ENCODE data around the gene CPNE8. TPM values are rescaled to one million over a fixed set of nuclear protein-coding genes. Genes with fewer than 3 reads are reported as not detected.

CPNE8 gene
- total RNA-seq, 1 donor from 2014 or later, result 1.7 TPM

GRCh38 chr12:38906482-38907200 lies 1.2 kb upstream of the CPNE8 start:
- peak; percentile 87 for DNase-seq (ENCODE audit: low spot score, unreplicated experiment)
- Mint-ChIP-seq H3K4me1 (ENCODE audit: low read depth) (peaks cover 16% of the 10 kb centered on the region), H3K4me3 (ENCODE audit: low read depth) (peak overlapping the region; percentile 87), H3K9me3 (ENCODE audit: low read depth) (no peaks in the 10 kb centered on the region), H3K36me3 (ENCODE audit: insufficient read depth) (no peaks in the 10 kb centered on the region), H3K27ac (peak overlapping the region; percentile 90), H3K27me3 (peaks cover 24% of the 10 kb centered on the region)
- TF ChIP-seq, protein P1, sequence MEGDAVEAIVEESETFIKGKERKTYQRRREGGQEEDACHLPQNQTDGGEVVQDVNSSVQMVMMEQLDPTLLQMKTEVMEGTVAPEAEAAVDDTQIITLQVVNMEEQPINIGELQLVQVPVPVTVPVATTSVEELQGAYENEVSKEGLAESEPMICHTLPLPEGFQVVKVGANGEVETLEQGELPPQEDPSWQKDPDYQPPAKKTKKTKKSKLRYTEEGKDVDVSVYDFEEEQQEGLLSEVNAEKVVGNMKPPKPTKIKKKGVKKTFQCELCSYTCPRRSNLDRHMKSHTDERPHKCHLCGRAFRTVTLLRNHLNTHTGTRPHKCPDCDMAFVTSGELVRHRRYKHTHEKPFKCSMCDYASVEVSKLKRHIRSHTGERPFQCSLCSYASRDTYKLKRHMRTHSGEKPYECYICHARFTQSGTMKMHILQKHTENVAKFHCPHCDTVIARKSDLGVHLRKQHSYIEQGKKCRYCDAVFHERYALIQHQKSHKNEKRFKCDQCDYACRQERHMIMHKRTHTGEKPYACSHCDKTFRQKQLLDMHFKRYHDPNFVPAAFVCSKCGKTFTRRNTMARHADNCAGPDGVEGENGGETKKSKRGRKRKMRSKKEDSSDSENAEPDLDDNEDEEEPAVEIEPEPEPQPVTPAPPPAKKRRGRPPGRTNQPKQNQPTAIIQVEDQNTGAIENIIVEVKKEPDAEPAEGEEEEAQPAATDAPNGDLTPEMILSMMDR (IDR thresholded peaks at IDR 0.05; ENCODE audit: unreplicated experiment), result peak; percentile 96

GRCh38 chr12:38904537-38905479 lies 583 bp downstream of the CPNE8 start:
- DNase-seq (ENCODE audit: low spot score, unreplicated experiment), result peak; percentile 24
- Mint-ChIP-seq H3K4me1 (ENCODE audit: low read depth) (peaks cover 16% of the 10 kb centered on the region), H3K9me3 (ENCODE audit: low read depth) (no peaks in the 10 kb centered on the region), H3K4me3 (ENCODE audit: low read depth) (peak overlapping the region; percentile 87), H3K36me3 (ENCODE audit: insufficient read depth) (no peaks in the 10 kb centered on the region), H3K27ac (peak overlapping the region; percentile 86), H3K27me3 (peaks cover 24% of the 10 kb centered on the region)
- TF ChIP-seq, protein P1 (IDR thresholded peaks at IDR 0.05; ENCODE audit: unreplicated experiment), result no peak

DNA sequence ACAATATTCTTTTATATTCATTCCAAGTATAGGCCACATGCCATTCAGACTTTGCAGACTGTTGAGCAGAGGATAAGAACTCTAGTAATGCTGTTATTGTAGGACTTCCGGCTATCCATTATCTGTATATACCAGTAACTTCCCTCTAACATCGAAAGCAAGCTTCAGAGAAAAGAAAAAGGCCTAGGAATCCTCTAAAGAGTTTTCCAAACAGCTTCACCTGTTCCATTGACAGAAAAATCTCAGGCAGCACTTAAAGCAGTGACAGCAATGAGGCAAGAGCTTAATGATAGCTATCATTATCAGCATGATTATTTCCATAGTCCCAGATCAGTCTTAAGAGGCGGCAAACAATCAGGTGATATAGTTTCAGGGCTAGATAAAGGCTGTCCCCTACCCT lies 1.8 kb downstream of the CPNE8 start:
- TF ChIP-seq, protein P1 (IDR thresholded peaks at IDR 0.05; ENCODE audit: unreplicated experiment), result no peak
- Mint-ChIP-seq H3K9me3 (ENCODE audit: low read depth) (no peaks in the 10 kb centered on the region), H3K36me3 (ENCODE audit: insufficient read depth) (no peaks in the 10 kb centered on the region), H3K27me3 (peaks cover 24% of the 10 kb centered on the region), H3K27ac (no peak overlapping the region), H3K4me1 (ENCODE audit: low read depth) (peaks cover 16% of the 10 kb centered on the region), H3K4me3 (ENCODE audit: low read depth) (no peak overlapping the region)
- no peak for DNase-seq (ENCODE audit: low spot score, unreplicated experiment)

GRCh38 chr12:38898001-38898684 lies 7.2 kb downstream of the CPNE8 start:
- TF ChIP-seq, protein P1 (IDR thresholded peaks at IDR 0.05; ENCODE audit: unreplicated experiment), result no peak
- no peaks in the 10 kb centered on the region for H3K27me3 Mint-ChIP-seq
- no peak for DNase-seq (ENCODE audit: low spot score, unreplicated experiment)

DNA sequence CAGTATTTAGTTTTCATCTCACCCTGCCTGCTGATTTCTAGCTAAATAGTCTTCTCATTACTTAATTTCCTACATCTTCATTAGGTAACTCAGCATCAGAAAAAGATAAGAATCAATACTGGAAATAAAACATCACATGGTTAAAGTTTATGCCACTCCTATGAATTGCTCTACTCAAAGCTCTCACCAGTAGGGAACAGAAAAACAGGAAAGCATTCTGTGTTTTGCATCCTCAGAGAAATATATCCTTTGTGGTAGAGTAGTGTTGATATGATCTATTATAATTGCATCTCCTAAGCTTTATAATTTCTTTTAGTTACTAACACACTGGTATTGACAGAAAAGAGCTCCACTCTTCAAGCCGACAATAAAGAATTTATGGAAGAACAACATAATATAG lies 9.9 kb downstream of the CPNE8 start:
- TF ChIP-seq, protein P1 (IDR thresholded peaks at IDR 0.05; ENCODE audit: unreplicated experiment), result no peak
- no peak for DNase-seq (ENCODE audit: low spot score, unreplicated experiment)
- H3K27ac Mint-ChIP-seq, result no peak overlapping the region
- no peak overlapping the region for H3K4me3 Mint-ChIP-seq (ENCODE audit: low read depth)
- no peaks in the 10 kb centered on the region for H3K27me3 Mint-ChIP-seq
- peaks cover 6% of the 10 kb centered on the region for H3K9me3 Mint-ChIP-seq (ENCODE audit: low read depth)
- H3K4me1 Mint-ChIP-seq (ENCODE audit: low read depth), result peaks cover 9% of the 10 kb centered on the region
- H3K36me3 Mint-ChIP-seq (ENCODE audit: insufficient read depth), result no peaks in the 10 kb centered on the region

More at GRCh38 chr12:38898001-38898684, 7.2 kb downstream of the CPNE8 start:
- H3K4me3 Mint-ChIP-seq (ENCODE audit: low read depth), result no peak overlapping the region
- peaks cover 2% of the 10 kb centered on the region for H3K4me1 Mint-ChIP-seq (ENCODE audit: low read depth)
- H3K27ac Mint-ChIP-seq, result no peak overlapping the region
- H3K36me3 Mint-ChIP-seq (ENCODE audit: insufficient read depth), result no peaks in the 10 kb centered on the region
- no peaks in the 10 kb centered on the region for H3K9me3 Mint-ChIP-seq (ENCODE audit: low read depth)

Data from progenitor cell of endocrine pancreas (in vitro differentiated cells).